K562 (cell line): ENCODE results near the gene GLIPR1. TPM values are rescaled to one million over a fixed set of nuclear protein-coding genes. Genes with fewer than 3 reads are reported as not detected.

ENCODE experiments used
- ATAC-seq: fragments of 200-7000 bp; cut with Tn5 transposase; 3 replicates; pipeline ENCODE4 v1.9.1; 2020; ENCODE audit warnings: moderate library complexity
- BruUV-seq: library from RNA; stranded (reverse); fragments of 400-500 nt; replicated peaks from 2 replicates; lab custom pipeline; 2021; lab: Mats Ljungman, UMichigan
- CTCF ChIA-PET: fragments of 300-600 bp; formaldehyde crosslinking; extraction: SDS; loops from one replicate; lab custom pipeline; 2021; ENCODE audit warnings: low intra/inter-chr PET ratio; lab: Yijun Ruan, JAX
- POLR2A ChIA-PET: fragments of 300-600, 350-650 bp; sonication (Branson Sonifier 250); formaldehyde crosslinking; extraction: SDS; loops from one replicate; lab custom pipeline; 2021; ENCODE audit warnings: antibody characterized with exemption, inconsistent platforms; lab: Yijun Ruan, JAX
- DNase-seq, 4 experiments: peaks; one replicate each; pipeline versions ENCODE4 v3.0.0 to v3.0.0-alpha.2; 2011 to 2018; ENCODE audit warnings: low spot score in 3 of 4, mixed read lengths in 3 of 4; ENCODE audit errors: extremely low read depth in 1 of 4
- FAIRE-seq: peaks from 2 replicates; lab custom pipeline; 2011; peaks lifted over from hg19 to GRCh38; lab: Jason Lieb, UNC
- H2AFZ ChIP-seq: 2 replicates; pipeline ENCODE4 v1.6.0; 2011; ENCODE audit warnings: low read depth, low read length, control low read depth, inconsistent platforms
- H3K27ac ChIP-seq: fragments of 200-600 bp; 3 replicates; pipeline ENCODE4 v1.8.0; 2011; ENCODE audit warnings: low read depth, mild to moderate bottlenecking, control low read depth, inconsistent platforms, low read length, moderate library complexity, mixed read lengths; ENCODE audit errors: extremely low read depth
- H3K27me3 ChIP-seq, 2 experiments: fragments of 300-600 bp in 1 of 2; 2 replicates in 1 of 2; 3 replicates in 1 of 2; pipeline versions ENCODE4 v1.6.0 to v1.8.0; 2011; ENCODE audit warnings: inconsistent platforms in 2 of 2, low read length in 2 of 2, mild to moderate bottlenecking in 1 of 2, mixed read lengths in 1 of 2, moderate library complexity in 1 of 2; ENCODE audit not compliant: control insufficient read depth in 2 of 2, insufficient read depth in 2 of 2
- H3K36me3 ChIP-seq: fragments of 300-600 bp; 3 replicates; pipeline ENCODE4 v1.8.0; 2011; ENCODE audit warnings: mild to moderate bottlenecking, low read length, inconsistent platforms; ENCODE audit not compliant: control insufficient read depth, insufficient read depth
- H3K4me1 ChIP-seq, 2 experiments: fragments of 200-600 bp in 1 of 2; replicated peaks in 1 of 2; 2 replicates in 1 of 2; 3 replicates in 1 of 2; pipeline versions ENCODE4 v1.5.1 to v1.8.0; 2011; ENCODE audit warnings: inconsistent platforms in 2 of 2, low read length in 2 of 2, mild to moderate bottlenecking in 1 of 2, mixed read lengths in 1 of 2, moderate library complexity in 1 of 2; ENCODE audit not compliant: control insufficient read depth in 2 of 2, insufficient read depth in 2 of 2
- H3K4me2 ChIP-seq: 2 replicates; pipeline ENCODE4 v1.6.1; 2011; ENCODE audit warnings: low read length, control low read depth, inconsistent platforms, mixed read lengths; ENCODE audit not compliant: insufficient read depth
- H3K4me3 ChIP-seq: fragments of 200-600 bp; sonication (generic), shearing (Covaris generic); 2 replicates; pipeline ENCODE4 v1.5.1; 2016; ENCODE audit warnings: control low read depth, inconsistent platforms
- H3K79me2 ChIP-seq: fragments of 200-600 bp; 3 replicates; pipeline ENCODE4 v1.8.0; 2011; ENCODE audit warnings: low read length, inconsistent platforms; ENCODE audit not compliant: control insufficient read depth, insufficient read depth
- H3K9ac ChIP-seq, 2 experiments: 2 replicates each; pipeline versions ENCODE4 v1.6.0 to v1.6.1; 2011; ENCODE audit warnings: low read depth in 2 of 2, low read length in 2 of 2, control low read depth in 1 of 2, inconsistent platforms in 1 of 2, mild to moderate bottlenecking in 1 of 2, mixed read lengths in 1 of 2; ENCODE audit not compliant: insufficient read depth in 1 of 2
- H3K9me1 ChIP-seq: one replicate; pipeline ENCODE4 v1.6.0; 2011; ENCODE audit warnings: inconsistent platforms, mild to moderate bottlenecking, low read length, moderate library complexity; ENCODE audit not compliant: control insufficient read depth, insufficient read depth
- H3K9me3 ChIP-seq: replicated peaks from 2 replicates; pipeline ENCODE4 v1.5.1; 2011; ENCODE audit warnings: low read depth, low read length, inconsistent platforms; ENCODE audit not compliant: control insufficient read depth, insufficient read depth
- H4K20me1 ChIP-seq: replicated peaks from 2 replicates; pipeline ENCODE4 v1.6.1; 2011; ENCODE audit warnings: low read length, inconsistent platforms, mixed read lengths; ENCODE audit not compliant: control insufficient read depth, insufficient read depth
- FOXA3 ChIP-seq, 2 experiments: fragments of 450-650 bp in 1 of 2; sonication (generic) in 1 of 2; formaldehyde crosslinking; IDR thresholded peaks in 1 of 2; conservative IDR thresholded peaks in 1 of 2; 2 replicates each; pipeline versions ENCODE4 v1.4.0 to v1.8.0; 2020 to 2022; ENCODE audit warnings: mild to moderate bottlenecking in 2 of 2, missing genetic modification reagents in 1 of 2
- ZBTB26 ChIP-seq: fragments of 450-650 bp; formaldehyde crosslinking; IDR thresholded peaks from 2 replicates; pipeline ENCODE4 v1.4.0; 2022; ENCODE audit warnings: missing genetic modification characterization
- WGBS: fragments of 100-300 bp; shearing (Covaris generic); methylation state at CpG from one replicate; pipeline ENCODE4 v1.1.6; 2016; ENCODE audit warnings: low coverage, mixed read lengths; ENCODE audit not compliant: insufficient coverage; ENCODE audit errors: missing lambda C conversion rate; 5-methylcytosine and 5-hydroxymethylcytosine counted together
- in situ Hi-C: fragments of 300-500 bp; cut with MboI; formaldehyde crosslinking; loops from 4 replicates; pipeline ENCODE4 v1.15.0; 2018; ENCODE audit warnings: inconsistent platforms, mixed read lengths
- intact Hi-C: fragments of 100-400 bp; cut with micrococcal nuclease; formaldehyde crosslinking; loops from 2 replicates; pipeline ENCODE4 v1.14.2; 2022
- polyA plus RNA-seq, 8 experiments: library from polyadenylated mRNA; depleted of rRNA in 4 of 8; stranded (reverse) in 5 of 8; unstranded in 3 of 8; fragments of >200 nt; fragmentation: Nextera tagmentation in 2 of 8; fragmentation: Illumina TruSeq in 1 of 8; extraction: Ambion mirVana in 2 of 8; extraction: Trizol in 1 of 8; gene quantifications; 2 replicates each; pipeline versions ENCODE4 v1.2.1 to v1.2.3, GENCODE V29; 2011 to 2014; ENCODE audit warnings: inconsistent platforms in 1 of 8, missing spikeins in 1 of 8
- total RNA-seq, 7 experiments: library from RNA; depleted of rRNA in 6 of 7; stranded (reverse); fragments of >200 nt in 6 of 7; fragmentation: Illumina TruSeq in 2 of 7; extraction: Trizol in 2 of 7; gene quantifications; 2 replicates each; pipeline versions ENCODE4 v1.2.1 to v1.2.3, GENCODE V29; 2011 to 2021; ENCODE audit warnings: low replicate concordance in 1 of 7

GLIPR1 gene
- total and polyA plus RNA-seq, 9 of the 15 experiments (the other 6 are each of a cell fraction or from before 2014, with no cell fraction given), result 0.26 to 2.1 (median 1.2) TPM

GRCh38 chr12:75447691-75448393, 32.7 kb upstream of the GLIPR1 start:
- WGBS, result 0% methylated on average over 4 of the region's 4 CpGs
- POLR2A ChIA-PET, result interaction anchor here (1.3 kb wide), 1 partner anchor 13 kb away, joined by 4 read pairs; no protein-coding TSS in a partner anchor
- H3K9ac ChIP-seq, result no peak overlapping the region
- H3K4me2 ChIP-seq, result no peak overlapping the region
- CTCF ChIA-PET, result no interaction called here
- in situ Hi-C loops, result no loop called here
- H3K9me3 ChIP-seq, result no peaks in the 10 kb centered on the region
- ATAC-seq, result no peak
- H3K4me1 ChIP-seq, result no peaks in the 10 kb centered on the region
- H3K79me2 ChIP-seq, result no peaks in the 10 kb centered on the region
- H3K9me1 ChIP-seq, result no peaks in the 10 kb centered on the region
- BruUV-seq, result no TSS peak
- intact Hi-C loops, result no loop called here
- no peak for FAIRE-seq
- no peaks in the 10 kb centered on the region for H4K20me1 ChIP-seq
- H3K27me3 ChIP-seq, result no peaks in the 10 kb centered on the region
- no peak overlapping the region for H2AFZ ChIP-seq
- no peak overlapping the region for H3K27ac ChIP-seq
- no peaks in the 10 kb centered on the region for H3K36me3 ChIP-seq
- TF ChIP-seq FOXA3 (CRISPR knock-in tag; conservative IDR thresholded peaks at IDR 0.05 in 1 of 2, IDR thresholded peaks at IDR 0.05 in 1 of 2), result no peak
- no peak for TF ChIP-seq ZBTB26
- H3K4me3 ChIP-seq, result no peak overlapping the region
- no peak for DNase-seq
